ENCODE data around the gene DLGAP1.

DNA sequence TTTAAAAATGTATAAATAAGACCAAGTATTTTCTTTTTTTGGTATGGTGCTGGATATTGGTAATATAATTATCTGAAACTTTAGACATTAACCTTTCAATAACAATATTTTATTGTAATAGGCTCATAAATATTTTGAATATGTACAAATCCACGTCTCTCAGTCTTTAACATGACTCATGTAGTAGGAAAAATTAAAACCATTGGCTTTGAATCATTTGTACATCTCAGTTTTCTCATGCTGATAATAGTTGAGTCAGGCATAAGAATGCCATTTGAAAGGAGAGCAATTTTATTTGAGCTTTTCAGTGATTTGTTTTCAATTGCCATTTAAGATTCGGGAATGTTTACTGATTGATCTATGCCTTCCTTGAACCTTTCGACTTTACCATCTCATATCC is 640.3 kb downstream of the DLGAP1 start:
- no peak for TF ChIP-seq YY1 (tag by site-specific recombination; IDR thresholded peaks at IDR 0.05)
- TF ChIP-seq ZNF510 (tag by site-specific recombination; IDR thresholded peaks at IDR 0.05; ENCODE audit: insufficient replicate concordance) = no peak
- TF ChIP-seq CTCF (tag by site-specific recombination; IDR thresholded peaks at IDR 0.05) = no peak
- TF ChIP-seq ZNF148 (tag by site-specific recombination; IDR thresholded peaks at IDR 0.05; ENCODE audit: borderline replicate concordance) = no peak
- TF ChIP-seq ZNF146 (tag by site-specific recombination; IDR thresholded peaks at IDR 0.05) = no peak
- no peak for TF ChIP-seq HOXA7 (CRISPR knock-in tag; IDR thresholded peaks at IDR 0.05; ENCODE audit: borderline replicate concordance)
